Fibroblast of the conjunctiva (primary cell): ENCODE results near the gene TAF7L.
"Not testable (repeated sequence)": the region's sequence is repeated elsewhere in the genome, so short reads cannot be mapped to it uniquely, and the experiment has no call there.

Source experiments
- DNase-seq: peaks from one replicate; pipeline ENCODE4 v3.0.0-alpha.2; 2010; ENCODE audit warnings: low read depth

TAF7L gene

GRCh38 chrX:101290957-101291603 lies at the start of gene TAF7L:
TAF7L (minus strand) TSS chrX:101291334; CDS start chrX:101287543, 3,791 bp downstream.
- DNase-seq: no peak

DNA sequence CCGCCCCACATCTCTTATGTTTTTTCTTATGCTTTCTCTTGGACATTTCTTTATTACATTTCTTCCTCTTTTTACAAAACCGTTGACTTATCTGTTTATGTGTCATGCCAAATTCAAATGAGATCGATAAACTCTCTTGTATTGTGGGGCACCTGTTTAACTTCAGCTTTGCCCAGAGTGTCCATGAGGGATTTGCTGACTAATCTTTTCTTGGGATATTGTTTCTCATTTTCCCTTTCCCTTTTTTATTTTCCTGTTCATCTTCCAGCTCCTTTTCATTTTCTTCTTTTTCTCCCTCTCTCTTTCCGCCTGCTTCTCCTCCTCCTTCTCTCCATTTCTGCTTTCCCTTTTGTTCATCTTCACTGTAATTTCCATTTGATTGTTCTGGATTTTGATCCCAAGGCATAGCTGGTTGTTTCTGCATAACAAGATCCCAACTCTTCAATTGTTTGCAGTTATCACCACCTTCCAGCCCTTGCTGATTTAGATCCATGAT lies 46.7 kb upstream of the TAF7L start:
- no peak for DNase-seq

- not testable (repeated sequence) for DNase-seq
Measured at GRCh38 chrX:101334310-101334709, 43.2 kb upstream of the TAF7L start.

- not testable (repeated sequence) for DNase-seq
Measured at GRCh38 chrX:101326600-101326999, 35.5 kb upstream of the TAF7L start.

DNA sequence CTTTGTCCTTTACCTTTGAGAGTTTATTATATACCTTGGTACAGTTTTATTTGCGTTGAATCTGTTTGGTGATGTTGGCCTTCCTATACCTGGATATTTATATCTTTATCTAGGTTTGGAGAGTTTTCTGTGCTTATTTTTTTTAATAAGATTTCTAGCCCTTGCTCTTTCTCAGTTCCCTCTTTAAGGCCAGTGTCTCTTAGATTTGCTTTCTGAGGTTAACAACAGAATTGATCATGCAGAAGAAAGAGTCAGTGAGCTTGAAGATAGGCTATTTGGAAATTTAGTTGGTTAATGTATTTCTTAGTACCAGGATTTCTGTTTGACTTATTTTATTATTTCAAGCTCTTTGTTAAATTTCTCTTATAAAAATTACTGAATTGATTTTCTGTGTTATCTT lies 12.7 kb upstream of the TAF7L start:
- DNase-seq: no peak

DNA sequence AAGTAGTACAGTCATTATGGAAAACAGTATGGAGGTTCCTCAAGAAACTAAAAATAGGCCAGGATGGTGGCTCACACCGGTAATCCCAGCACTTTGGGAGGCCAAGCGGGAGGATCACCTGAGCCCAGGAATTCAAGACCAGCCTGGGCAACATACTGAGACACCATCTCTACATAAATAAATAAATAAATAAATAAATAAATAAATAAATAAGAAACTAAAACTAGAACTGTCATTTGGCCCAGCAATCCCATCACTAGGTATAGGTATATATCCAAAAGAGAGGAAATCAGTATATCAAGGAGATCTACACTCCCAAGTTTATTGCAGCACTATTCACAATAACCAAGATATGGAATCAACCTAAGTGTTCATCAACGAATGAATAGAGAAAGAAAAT lies 4.5 kb upstream of the TAF7L start:
- DNase-seq: not testable (repeated sequence)

DNA sequence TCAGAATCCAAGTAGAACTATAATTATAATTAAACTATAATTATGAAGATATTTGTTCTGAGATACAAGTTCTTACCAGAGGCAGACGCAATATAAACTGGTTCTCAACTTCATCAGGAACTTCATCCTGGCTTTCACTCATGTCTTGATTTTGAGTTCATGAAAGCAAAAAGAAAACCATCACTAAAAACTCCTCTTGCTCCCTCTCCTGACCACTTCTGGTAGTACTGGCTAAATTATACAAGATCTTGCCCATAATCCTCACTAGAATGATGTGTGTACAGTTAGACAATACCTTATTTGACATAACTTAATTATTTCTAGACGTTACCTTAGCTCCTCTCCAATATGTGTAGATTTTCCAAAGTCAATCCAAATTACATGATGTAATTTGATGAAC lies 3.7 kb downstream of the TAF7L start:
- peak; percentile 18 for DNase-seq

DNA sequence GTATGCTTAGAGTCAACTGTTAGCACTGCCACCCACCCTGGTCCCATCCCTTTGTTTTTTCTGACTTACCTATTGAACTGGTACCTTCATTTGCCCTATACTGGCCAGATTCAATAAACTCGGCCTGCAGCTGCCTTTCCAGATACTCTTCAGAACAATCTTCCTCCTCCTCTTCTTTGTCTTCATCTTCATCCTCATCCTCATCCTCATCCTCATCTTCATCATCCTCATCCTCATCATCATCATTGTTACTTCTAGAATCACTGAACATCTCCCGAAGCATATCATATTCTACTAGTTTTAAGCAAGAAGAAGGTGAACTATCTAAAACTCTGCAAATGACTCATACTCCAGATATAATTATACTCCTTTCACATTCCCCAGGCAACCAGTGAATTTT lies 14.9 kb downstream of the TAF7L start:
- no peak for DNase-seq

DNA sequence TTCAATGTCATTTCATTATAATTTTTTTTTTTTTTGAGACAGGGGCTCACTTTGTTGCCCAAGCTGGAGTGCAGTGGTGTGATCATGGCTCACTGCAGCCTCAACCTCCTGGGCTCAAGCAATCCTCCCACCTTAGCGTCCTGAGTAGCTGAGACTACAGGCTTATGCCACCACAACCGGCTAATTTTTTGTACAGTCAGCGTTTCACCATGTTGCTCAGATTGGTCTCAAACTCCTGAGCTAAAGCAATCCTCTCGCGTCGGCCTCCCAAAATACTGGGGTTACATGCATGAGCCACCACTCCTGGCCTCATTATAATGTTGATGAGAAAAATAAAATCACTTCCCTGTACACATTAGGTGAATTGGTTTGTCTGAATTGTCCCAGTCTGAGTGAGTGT lies 16.9 kb downstream of the TAF7L start:
- DNase-seq: no peak

GRCh38 chrX:101265869-101266428 lies 25.2 kb downstream of the TAF7L start:
- no peak for DNase-seq

DNA sequence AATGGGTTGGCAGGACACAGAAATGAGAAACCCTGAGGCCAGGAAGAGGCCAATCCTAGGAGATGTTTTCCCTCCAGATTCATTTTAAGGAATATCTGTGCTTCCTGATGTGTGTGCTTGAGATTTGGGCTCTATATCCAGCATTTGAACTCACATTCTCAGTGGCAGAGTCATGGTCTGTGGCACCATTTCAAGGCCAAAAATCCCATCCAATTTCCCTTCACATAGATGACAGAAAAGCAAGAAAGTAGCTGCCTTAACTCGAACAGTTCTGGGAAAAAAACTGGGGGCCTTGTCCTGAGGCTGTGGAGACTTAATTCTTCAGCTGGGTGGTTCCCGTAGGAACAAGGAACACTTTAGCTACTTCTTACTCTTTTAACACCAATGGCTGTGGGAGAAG lies 27.4 kb downstream of the TAF7L start:
- DNase-seq: no peak

DNA sequence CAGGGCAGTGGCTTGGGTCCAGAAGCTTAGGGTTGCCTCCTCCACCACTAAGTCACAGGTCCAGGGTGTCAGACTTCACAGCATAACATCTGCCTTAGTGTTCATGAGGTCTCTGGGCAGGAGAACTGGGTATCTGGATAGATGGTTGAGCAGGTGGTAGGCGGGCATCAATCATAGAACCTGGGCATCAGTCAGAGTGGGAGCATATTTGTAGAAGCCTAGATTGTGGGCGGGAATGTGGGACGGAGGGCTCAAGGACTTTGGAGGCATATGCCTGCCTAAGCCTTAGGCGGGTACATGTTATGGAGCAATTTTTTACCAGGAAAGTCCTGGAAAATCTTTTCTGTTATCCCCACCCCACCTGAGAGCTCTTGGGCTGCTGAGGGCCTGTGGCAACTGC lies 28.5 kb downstream of the TAF7L start:
- DNase-seq: no peak

DNA sequence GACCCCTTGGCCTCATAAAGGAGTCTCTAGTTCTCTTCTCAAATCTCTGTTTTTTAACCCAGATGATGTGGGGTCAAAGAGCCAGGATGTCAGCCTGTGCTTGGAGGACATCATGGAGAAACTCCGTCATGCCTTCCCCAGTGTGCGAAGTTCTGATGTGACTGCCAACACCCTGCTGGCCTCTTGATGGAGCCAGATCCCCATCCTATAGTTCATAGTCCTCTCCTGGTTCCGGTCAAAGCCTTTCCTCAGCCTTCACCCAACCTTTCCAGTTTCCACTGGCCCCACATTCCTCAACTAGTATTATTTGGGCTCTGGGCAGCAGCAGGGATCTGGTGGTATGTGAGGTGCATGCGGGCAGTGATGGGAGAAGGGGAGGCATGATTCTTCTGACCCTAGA lies 30.7 kb downstream of the TAF7L start:
- no peak for DNase-seq

GRCh38 chrX:101258259-101258581 lies 32.9 kb downstream of the TAF7L start:
- DNase-seq: no peak

GRCh38 chrX:101257448-101258258 lies 33.5 kb downstream of the TAF7L start:
- no peak for DNase-seq

- no peak for DNase-seq
Measured at GRCh38 chrX:101252634-101253033, 38.5 kb downstream of the TAF7L start.

DNA sequence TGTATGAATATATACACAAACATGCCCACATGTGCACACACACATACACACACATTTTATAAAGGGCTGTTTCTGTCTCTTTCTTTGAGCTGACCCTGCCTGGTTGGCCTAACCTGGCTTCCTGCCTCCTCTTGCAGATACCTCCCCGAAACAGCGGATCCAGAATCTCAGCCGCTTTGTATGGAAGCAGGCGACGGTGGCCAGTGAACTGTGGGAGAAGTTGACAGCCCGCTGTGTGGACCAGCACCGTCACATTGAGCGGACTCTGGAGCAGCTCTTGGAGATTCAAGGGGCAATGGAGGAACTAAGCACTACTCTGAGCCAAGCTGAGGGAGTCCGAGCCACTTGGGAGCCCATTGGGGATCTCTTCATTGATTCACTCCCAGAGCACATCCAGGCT lies 49.6 kb downstream of the TAF7L start:
- DNase-seq: no peak

DNA sequence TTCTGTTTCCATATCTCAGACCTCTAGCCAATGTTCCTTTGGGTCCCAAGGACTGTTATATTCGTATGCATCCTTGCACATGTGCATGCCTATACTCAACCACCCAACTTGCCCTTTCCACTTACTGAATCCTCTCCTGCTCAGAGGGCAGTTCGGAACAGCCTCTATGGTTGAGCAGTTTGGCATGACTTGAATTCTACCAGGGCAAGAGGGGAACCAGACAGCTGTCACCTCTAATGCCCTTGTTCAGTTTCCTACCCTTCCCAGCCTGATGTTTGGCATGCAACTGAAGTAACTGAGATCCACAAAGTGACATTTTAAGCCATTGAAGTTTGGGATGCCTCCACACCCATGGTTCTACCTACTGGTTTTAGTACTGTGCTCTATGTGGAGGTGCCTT lies 54.1 kb downstream of the TAF7L start:
- DNase-seq: no peak

GRCh38 chrX:101232316-101232715 lies 58.8 kb downstream of the TAF7L start:
- no peak for DNase-seq

DNA sequence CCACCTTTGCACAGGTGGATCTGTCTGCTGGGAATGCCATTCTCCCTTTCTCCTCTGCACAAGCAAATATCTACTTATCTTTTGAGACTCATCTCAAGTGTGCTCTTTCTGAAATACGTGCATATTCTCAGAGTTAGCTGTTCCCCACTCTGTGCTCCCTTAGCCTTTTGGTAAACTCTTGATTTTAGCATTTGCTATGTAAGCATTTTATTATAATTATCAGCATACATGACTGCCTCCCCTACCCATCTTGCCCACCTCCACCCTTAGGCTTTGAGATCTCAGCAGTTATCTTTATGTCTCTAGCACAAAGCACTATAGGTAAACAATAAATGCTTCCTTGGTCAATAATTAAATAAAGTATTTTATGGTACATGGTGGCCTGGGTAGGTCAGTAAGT lies 60.1 kb downstream of the TAF7L start:
- no peak for DNase-seq

GRCh38 chrX:101230636-101231035 lies 60.5 kb downstream of the TAF7L start:
- DNase-seq: no peak

DNA sequence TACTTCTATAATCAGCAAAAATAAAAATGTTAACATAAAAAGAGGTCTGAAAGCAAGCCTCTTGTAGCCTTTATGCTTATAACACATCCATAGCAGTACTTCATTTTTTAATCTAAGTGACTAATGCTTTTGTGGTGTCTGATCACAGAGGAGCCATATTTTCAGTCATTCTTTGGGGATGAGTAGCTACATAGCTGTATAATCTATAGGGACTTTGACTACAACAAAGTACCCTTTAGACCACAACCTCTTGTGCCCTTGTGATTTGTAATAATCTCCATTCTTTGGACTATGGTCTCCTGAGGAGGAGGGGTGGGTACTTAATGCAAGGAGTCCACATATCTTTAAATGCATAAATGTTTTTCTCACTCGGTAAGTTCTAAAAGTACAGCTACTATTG lies 62.0 kb downstream of the TAF7L start:
- DNase-seq: no peak

GRCh38 chrX:101223226-101223625 lies 67.9 kb downstream of the TAF7L start:
- DNase-seq: no peak
